Adrenal gland (tissue), 5 donors: Measurements from ENCODE around the gene DNAAF1.

Experiments
- CTCF ChIP-seq, 6 experiments: fragments of 450-650 bp in 4 of 6; fragments of 200-600 bp in 2 of 6; sonication (generic) in 1 of 6; IDR thresholded peaks; 1 replicate in 5 of 6; 2 replicates in 1 of 6; pipeline versions ENCODE4 v1.5.1 to v1.8.0; 2016 to 2021; ENCODE audit warnings: antibody characterized with exemption in 6 of 6, mild to moderate bottlenecking in 2 of 6, moderate library complexity in 1 of 6
- POLR2A ChIP-seq, 2 donors: fragments of 450-650 bp; IDR thresholded peaks; one replicate each; pipeline ENCODE4 v1.6.1; 2017; ENCODE audit warnings: antibody characterized with exemption in 2 of 2, mild to moderate bottlenecking in 2 of 2, moderate library complexity in 1 of 2
- donor health status: DM: no; HTN: no; CAD: no.

DNA sequence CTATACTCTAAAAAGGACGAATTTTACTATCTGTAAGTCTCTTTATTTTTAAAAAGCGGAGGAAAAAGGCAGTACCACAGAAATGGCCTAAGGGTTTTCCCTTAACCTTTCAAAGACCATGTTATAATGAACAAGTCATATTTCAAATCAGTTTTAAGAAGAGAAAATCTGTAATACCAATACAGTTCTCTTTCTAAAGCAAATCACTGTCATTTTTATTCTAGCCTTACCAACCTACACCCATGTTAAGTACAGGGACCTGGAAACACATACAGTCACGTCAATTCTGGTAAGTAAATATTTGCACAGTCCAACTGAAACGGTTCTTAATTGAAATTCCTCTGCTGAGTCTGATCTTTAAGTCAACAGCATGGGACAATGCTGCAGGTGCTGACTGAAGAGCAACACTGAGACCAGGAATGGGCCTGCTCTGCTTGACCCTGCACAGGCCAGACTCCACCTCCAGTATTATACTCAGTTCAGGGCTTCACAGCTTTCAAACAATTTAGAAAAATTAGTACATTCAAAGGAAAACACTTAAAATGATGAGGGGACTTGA is 48.6 kb upstream of the DNAAF1 start:
- TF ChIP-seq CTCF (IDR thresholded peaks at IDR 0.05) (no peak), POLR2A (IDR thresholded peaks at IDR 0.05) (no peak)
